ENCODE data around the gene SORL1. TPM values are rescaled to one million over a fixed set of nuclear protein-coding genes. Genes with fewer than 3 reads are reported as not detected.
A peak's percentile ranks its signal among the peaks of the same experiment; 100 is the strongest.

Gene SORL1
- total and polyA plus RNA-seq, 2 of the 13 experiments (the other 11 are each of a cell fraction or from before 2014, with no cell fraction given) = 21.3 to 148 TPM

GRCh38 chr11:121459413-121460017, 7.4 kb downstream of the SORL1 start (continued):
- TF ChIP-seq E2F1 (CRISPR knock-in tag; IDR thresholded peaks at IDR 0.05) = 0 out of 2 replicates have a peak, but pooled peaks have one; percentile 22
- TF ChIP-seq ZNF562 (CRISPR knock-in tag; IDR thresholded peaks at IDR 0.05; ENCODE audit: borderline replicate concordance) = no peak
- TF ChIP-seq DR1 (CRISPR knock-in tag; IDR thresholded peaks at IDR 0.05) = no peak
- TF ChIP-seq RCOR2 (CRISPR knock-in tag; IDR thresholded peaks at IDR 0.05) = peak; percentile 96
- peak; percentile 77 for TF ChIP-seq BRD4 (CRISPR knock-in tag; IDR thresholded peaks at IDR 0.05)
- TF ChIP-seq SALL1 (CRISPR knock-in tag; IDR thresholded peaks at IDR 0.05) = peak; percentile 100
- TF ChIP-seq ZNF567 (CRISPR knock-in tag; IDR thresholded peaks at IDR 0.05; ENCODE audit: borderline replicate concordance) = 0 out of 2 replicates have a peak, but pooled peaks have one; percentile 76
- no peak for TF ChIP-seq RORA (CRISPR knock-in tag; IDR thresholded peaks at IDR 0.05)
- peak; percentile 72; the same call in 1 of the 2 replicates for TF ChIP-seq KDM5B (CRISPR knock-in tag; IDR thresholded peaks at IDR 0.05; ENCODE audit: borderline replicate concordance)
- TF ChIP-seq CHD2 (IDR thresholded peaks at IDR 0.05; ENCODE audit: low read depth, low read length) = no peak
- no peak; the same call in 1 of the 2 replicates for TF ChIP-seq BRCA1 (CRISPR knock-in tag; IDR thresholded peaks at IDR 0.05)
- TF ChIP-seq ZBTB39 (CRISPR knock-in tag; IDR thresholded peaks at IDR 0.05) = peak; percentile 94
- TF ChIP-seq ZNF672 (CRISPR knock-in tag; IDR thresholded peaks at IDR 0.05) = no peak
- TF ChIP-seq SNAPC4 (CRISPR knock-in tag; IDR thresholded peaks at IDR 0.05) = no peak
- TF ChIP-seq AGO2 (optimal IDR thresholded peaks at IDR 0.05; ENCODE audit: low read depth, low read length) = no peak
- peak; percentile 89 for TF ChIP-seq SAFB2 (CRISPR knock-in tag; IDR thresholded peaks at IDR 0.05; ENCODE audit: borderline replicate concordance, low read depth)
- peak; percentile 100 for TF ChIP-seq GATAD2A (CRISPR knock-in tag; IDR thresholded peaks at IDR 0.05)
- no peak for TF ChIP-seq SP1 (IDR thresholded peaks at IDR 0.05)
- no peak for TF ChIP-seq SP1 (CRISPR knock-in tag; IDR thresholded peaks at IDR 0.05)
- no peak; the same call in 1 of the 2 replicates for TF ChIP-seq ZBTB10 (CRISPR knock-in tag; IDR thresholded peaks at IDR 0.05; ENCODE audit: borderline replicate concordance)
- no peak for TF ChIP-seq ZNF24 (IDR thresholded peaks at IDR 0.05)

All from HepG2 (cell line).